ENCODE measurements around the gene GPR39.

- TF ChIP-seq CTCF (IDR thresholded peaks at IDR 0.05) (no peak), POLR2A (IDR thresholded peaks at IDR 0.05) (no peak)
Measured at GRCh38 chr2:132517386-132517785, 100.8 kb downstream of the GPR39 start.

Data from body of pancreas (tissue), 4 donors.